Stomach (tissue), 4 donors: ENCODE results near the gene MBIP.

Experiments used
- CTCF ChIP-seq, 7 experiments: fragments of 450-650 bp in 4 of 7; fragments of 200-600 bp in 3 of 7; sonication (generic) in 3 of 7; IDR thresholded peaks; one replicate each; pipeline ENCODE4 v1.5.1; 2016 to 2019; ENCODE audit warnings: antibody characterized with exemption in 7 of 7, control low read depth in 2 of 7, mild to moderate bottlenecking in 1 of 7
- POLR2A ChIP-seq, 4 donors: fragments of 450-650 bp; IDR thresholded peaks; one replicate each; pipeline ENCODE4 v1.6.1; 2016; ENCODE audit warnings: antibody characterized with exemption in 4 of 4, control low read depth in 2 of 4, mild to moderate bottlenecking in 1 of 4, moderate library complexity in 1 of 4
- POLR2AphosphoS5 ChIP-seq, 3 donors: sonication (generic); formaldehyde crosslinking; IDR thresholded peaks; one replicate each; pipeline ENCODE4 v1.6.1; 2016; ENCODE audit warnings: antibody characterized with exemption in 3 of 3

GRCh38 chr14:36281309-36281708 lies 39.1 kb downstream of the MBIP start:
- TF ChIP-seq CTCF (IDR thresholded peaks at IDR 0.05) (no peak), POLR2A (IDR thresholded peaks at IDR 0.05) (no peak), POLR2AphosphoS5 (IDR thresholded peaks at IDR 0.05) (no peak)
